Neural cell (in vitro differentiated cells): ENCODE data around the gene RGP1. TPM values are rescaled to one million over a fixed set of nuclear protein-coding genes. Genes with fewer than 3 reads are reported as not detected.

Experiments used
- H2AFZ ChIP-seq: fragments of 200-600, 300-800 bp; sonication (generic), shearing (Covaris generic); 2 replicates; pipeline ENCODE4 v1.6.0; 2014; ENCODE audit warnings: low read depth, mild to moderate bottlenecking, antibody characterized with exemption, low read length, moderate library complexity
- H3F3A ChIP-seq: fragments of 200-600 bp; shearing (Covaris generic); 2 replicates; pipeline ENCODE4 v1.6.1; 2016; ENCODE audit warnings: mild to moderate bottlenecking, moderate library complexity, mixed read lengths, antibody characterized with exemption, low read length; ENCODE audit not compliant: insufficient read depth, poor library complexity, severe bottlenecking
- H3K27ac ChIP-seq: fragments of 200-600, 300-800 bp; sonication (generic), shearing (Covaris generic); 2 replicates; pipeline ENCODE4 v1.5.1; 2014; ENCODE audit warnings: mild to moderate bottlenecking, low read length, moderate library complexity
- H3K27me3 ChIP-seq: fragments of 300-800, 200-600 bp; sonication (generic), shearing (Covaris generic); 2 replicates; pipeline ENCODE4 v1.6.0; 2014; ENCODE audit warnings: mild to moderate bottlenecking, low read depth, low read length, moderate library complexity; ENCODE audit not compliant: insufficient read depth
- H3K36me3 ChIP-seq: fragments of 300-800, 200-600 bp; sonication (generic), shearing (Covaris generic); 2 replicates; pipeline ENCODE4 v1.5.1; 2014; ENCODE audit warnings: mild to moderate bottlenecking, antibody characterized with exemption, low read length, moderate library complexity; ENCODE audit not compliant: insufficient read depth
- H3K4me2 ChIP-seq: fragments of 300-800, 200-600 bp; sonication (generic), shearing (Covaris generic); 2 replicates; pipeline ENCODE4 v1.6.0; 2014; ENCODE audit warnings: mild to moderate bottlenecking, low read length
- H3K4me3 ChIP-seq: fragments of 300-800, 200-600 bp; sonication (generic), shearing (Covaris generic); 2 replicates; pipeline ENCODE4 v1.5.1; 2014; ENCODE audit warnings: mild to moderate bottlenecking, low read length, moderate library complexity
- H3K79me2 ChIP-seq: fragments of 200-600 bp; shearing (Covaris generic); replicated peaks from 2 replicates; pipeline ENCODE4 v1.6.0; 2014; ENCODE audit warnings: mild to moderate bottlenecking, low read length, moderate library complexity; ENCODE audit not compliant: insufficient read depth
- H3K9ac ChIP-seq: fragments of 300-800, 200-600 bp; sonication (generic), shearing (Covaris generic); 2 replicates; pipeline ENCODE4 v1.6.1; 2016; ENCODE audit warnings: mild to moderate bottlenecking, low read length, mixed read lengths
- H3K9me2 ChIP-seq: fragments of 200-600 bp; shearing (Covaris generic); 2 replicates; pipeline ENCODE4 v1.6.1; 2016; ENCODE audit warnings: mild to moderate bottlenecking, low read length, mixed read lengths; ENCODE audit not compliant: insufficient read depth
- H3K9me3 ChIP-seq: fragments of 200-600, 300-800 bp; sonication (generic), shearing (Covaris generic); 2 replicates; pipeline ENCODE4 v1.6.1; 2016; ENCODE audit warnings: mild to moderate bottlenecking, mixed run types, low read length, moderate library complexity, mixed read lengths
- H4K20me1 ChIP-seq: fragments of 200-600 bp; shearing (Covaris generic); 2 replicates; pipeline ENCODE4 v1.6.1; 2016; ENCODE audit warnings: mild to moderate bottlenecking, mixed run types; ENCODE audit not compliant: insufficient read depth
- EP300 ChIP-seq: fragments of 450-650 bp; conservative IDR thresholded peaks from 2 replicates; pipeline ENCODE4 v1.6.1; 2014; ENCODE audit warnings: antibody characterized with exemption, mild to moderate bottlenecking, moderate library complexity; ENCODE audit not compliant: poor library complexity, severe bottlenecking
- EZH2 ChIP-seq: fragments of 200-600, 300-800 bp; shearing (Covaris generic), sonication (generic); IDR thresholded peaks from 2 replicates; pipeline ENCODE4 v1.6.1; 2014; ENCODE audit warnings: antibody characterized with exemption, low read length, borderline replicate concordance, mild to moderate bottlenecking; ENCODE audit not compliant: insufficient read depth, poor library complexity, severe bottlenecking
- MXI1 ChIP-seq: fragments of 450-650 bp; conservative IDR thresholded peaks from 2 replicates; pipeline ENCODE4 v1.6.1; 2014; ENCODE audit warnings: antibody characterized with exemption, mild to moderate bottlenecking; ENCODE audit not compliant: poor library complexity, severe bottlenecking
- POLR2AphosphoS5 ChIP-seq: IDR thresholded peaks from 2 replicates; pipeline ENCODE4 v1.6.1; 2012
- RAD21 ChIP-seq: fragments of 450-650 bp; conservative IDR thresholded peaks from 2 replicates; pipeline ENCODE4 v1.6.1; 2014; ENCODE audit warnings: antibody characterized with exemption, mild to moderate bottlenecking, moderate library complexity
- SMC3 ChIP-seq: fragments of 450-650 bp; conservative IDR thresholded peaks from 2 replicates; pipeline ENCODE4 v1.6.1; 2014; ENCODE audit warnings: antibody characterized with exemption, mild to moderate bottlenecking, moderate library complexity; ENCODE audit not compliant: poor library complexity
- TAF1 ChIP-seq: IDR thresholded peaks from 2 replicates; pipeline ENCODE4 v1.6.1; 2012; ENCODE audit warnings: low read depth
- polyA plus RNA-seq: library from polyadenylated mRNA; depleted of rRNA; stranded (reverse); fragments of >200 nt; gene quantifications from 2 replicates; pipeline ENCODE4 v1.2.3, GENCODE V29; 2014
- TF ChIP-seq, protein P1 (sequence below): IDR thresholded peaks from 2 replicates; pipeline ENCODE4 v1.6.1; 2012; ENCODE audit warnings: borderline replicate concordance
- TF ChIP-seq, protein P2 (sequence below): fragments of 450-650 bp; IDR thresholded peaks from 2 replicates; pipeline ENCODE4 v1.5.1; 2014; ENCODE audit warnings: antibody characterized with exemption, mild to moderate bottlenecking, moderate library complexity; ENCODE audit not compliant: poor library complexity, severe bottlenecking

RGP1 gene
- polyA plus RNA-seq, 1 donor from 2014 or later = 8.1 TPM

DNA sequence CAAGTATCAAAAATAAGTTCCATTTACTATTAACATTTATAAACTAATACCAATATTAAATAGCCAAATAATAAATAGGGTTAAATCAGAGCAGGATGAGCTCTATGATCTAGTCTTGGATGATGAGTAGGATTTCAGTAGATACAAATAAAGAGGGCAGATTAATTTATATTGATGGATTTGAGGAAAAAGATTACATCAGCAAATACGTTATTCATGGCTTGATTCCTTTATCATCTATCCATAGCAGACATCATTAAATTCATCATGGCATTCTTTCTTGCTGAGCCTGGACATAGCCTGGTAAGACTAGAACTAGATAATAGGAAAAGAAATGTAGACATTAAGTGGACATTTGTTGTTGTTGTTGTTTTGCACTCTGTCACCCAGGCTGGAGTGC, 18.4 kb downstream of the RGP1 start:
- Histone ChIP-seq H3K9me2 (no peaks in the 10 kb centered on the region), H4K20me1 (no peaks in the 10 kb centered on the region), H2AFZ (no peak overlapping the region), H3K79me2 (peaks cover 3% of the 10 kb centered on the region), H3F3A (no peaks in the 10 kb centered on the region), H3K27me3 (no peaks in the 10 kb centered on the region), H3K4me3 (no peak overlapping the region), H3K9ac (no peak overlapping the region), H3K36me3 (no peaks in the 10 kb centered on the region), H3K9me3 (no peaks in the 10 kb centered on the region), H3K4me2 (no peak overlapping the region), H3K27ac (no peak overlapping the region)
- TF ChIP-seq MXI1 = no peak
- no peak for TF ChIP-seq SMC3
- TF ChIP-seq RAD21 = no peak
- TF ChIP-seq, protein P1, sequence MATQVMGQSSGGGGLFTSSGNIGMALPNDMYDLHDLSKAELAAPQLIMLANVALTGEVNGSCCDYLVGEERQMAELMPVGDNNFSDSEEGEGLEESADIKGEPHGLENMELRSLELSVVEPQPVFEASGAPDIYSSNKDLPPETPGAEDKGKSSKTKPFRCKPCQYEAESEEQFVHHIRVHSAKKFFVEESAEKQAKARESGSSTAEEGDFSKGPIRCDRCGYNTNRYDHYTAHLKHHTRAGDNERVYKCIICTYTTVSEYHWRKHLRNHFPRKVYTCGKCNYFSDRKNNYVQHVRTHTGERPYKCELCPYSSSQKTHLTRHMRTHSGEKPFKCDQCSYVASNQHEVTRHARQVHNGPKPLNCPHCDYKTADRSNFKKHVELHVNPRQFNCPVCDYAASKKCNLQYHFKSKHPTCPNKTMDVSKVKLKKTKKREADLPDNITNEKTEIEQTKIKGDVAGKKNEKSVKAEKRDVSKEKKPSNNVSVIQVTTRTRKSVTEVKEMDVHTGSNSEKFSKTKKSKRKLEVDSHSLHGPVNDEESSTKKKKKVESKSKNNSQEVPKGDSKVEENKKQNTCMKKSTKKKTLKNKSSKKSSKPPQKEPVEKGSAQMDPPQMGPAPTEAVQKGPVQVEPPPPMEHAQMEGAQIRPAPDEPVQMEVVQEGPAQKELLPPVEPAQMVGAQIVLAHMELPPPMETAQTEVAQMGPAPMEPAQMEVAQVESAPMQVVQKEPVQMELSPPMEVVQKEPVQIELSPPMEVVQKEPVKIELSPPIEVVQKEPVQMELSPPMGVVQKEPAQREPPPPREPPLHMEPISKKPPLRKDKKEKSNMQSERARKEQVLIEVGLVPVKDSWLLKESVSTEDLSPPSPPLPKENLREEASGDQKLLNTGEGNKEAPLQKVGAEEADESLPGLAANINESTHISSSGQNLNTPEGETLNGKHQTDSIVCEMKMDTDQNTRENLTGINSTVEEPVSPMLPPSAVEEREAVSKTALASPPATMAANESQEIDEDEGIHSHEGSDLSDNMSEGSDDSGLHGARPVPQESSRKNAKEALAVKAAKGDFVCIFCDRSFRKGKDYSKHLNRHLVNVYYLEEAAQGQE = no peak
- no peak for TF ChIP-seq EP300
- TF ChIP-seq TAF1 = no peak
- TF ChIP-seq EZH2 = no peak
- TF ChIP-seq, protein P2, sequence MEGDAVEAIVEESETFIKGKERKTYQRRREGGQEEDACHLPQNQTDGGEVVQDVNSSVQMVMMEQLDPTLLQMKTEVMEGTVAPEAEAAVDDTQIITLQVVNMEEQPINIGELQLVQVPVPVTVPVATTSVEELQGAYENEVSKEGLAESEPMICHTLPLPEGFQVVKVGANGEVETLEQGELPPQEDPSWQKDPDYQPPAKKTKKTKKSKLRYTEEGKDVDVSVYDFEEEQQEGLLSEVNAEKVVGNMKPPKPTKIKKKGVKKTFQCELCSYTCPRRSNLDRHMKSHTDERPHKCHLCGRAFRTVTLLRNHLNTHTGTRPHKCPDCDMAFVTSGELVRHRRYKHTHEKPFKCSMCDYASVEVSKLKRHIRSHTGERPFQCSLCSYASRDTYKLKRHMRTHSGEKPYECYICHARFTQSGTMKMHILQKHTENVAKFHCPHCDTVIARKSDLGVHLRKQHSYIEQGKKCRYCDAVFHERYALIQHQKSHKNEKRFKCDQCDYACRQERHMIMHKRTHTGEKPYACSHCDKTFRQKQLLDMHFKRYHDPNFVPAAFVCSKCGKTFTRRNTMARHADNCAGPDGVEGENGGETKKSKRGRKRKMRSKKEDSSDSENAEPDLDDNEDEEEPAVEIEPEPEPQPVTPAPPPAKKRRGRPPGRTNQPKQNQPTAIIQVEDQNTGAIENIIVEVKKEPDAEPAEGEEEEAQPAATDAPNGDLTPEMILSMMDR = no peak
- no peak for TF ChIP-seq POLR2AphosphoS5

DNA sequence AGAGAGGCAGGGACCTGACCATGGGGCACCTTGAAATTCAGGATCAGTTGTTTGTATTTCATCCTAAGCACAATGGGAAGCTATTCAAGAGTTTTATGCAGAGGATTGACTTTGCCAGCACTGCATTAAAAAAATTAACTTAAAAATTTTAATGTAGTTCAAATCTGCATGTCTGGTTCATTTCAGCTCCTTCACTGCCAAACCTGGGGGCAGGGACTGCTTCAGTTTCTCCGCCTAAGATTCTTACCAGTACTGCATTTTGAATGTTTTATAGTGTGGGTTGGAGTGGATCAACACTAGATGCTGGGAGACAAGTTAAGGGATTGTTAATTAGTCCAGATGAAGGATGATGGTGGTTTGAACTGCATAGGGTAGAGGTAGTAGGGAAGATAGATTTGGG, 20.7 kb downstream of the RGP1 start:
- Histone ChIP-seq H3F3A (no peaks in the 10 kb centered on the region), H3K9me3 (no peaks in the 10 kb centered on the region), H3K9ac (no peak overlapping the region), H4K20me1 (no peaks in the 10 kb centered on the region), H3K9me2 (no peaks in the 10 kb centered on the region), H3K79me2 (peaks cover 3% of the 10 kb centered on the region), H3K27me3 (no peaks in the 10 kb centered on the region), H3K4me3 (no peak overlapping the region), H3K36me3 (no peaks in the 10 kb centered on the region), H3K4me2 (no peak overlapping the region), H2AFZ (no peak overlapping the region), H3K27ac (no peak overlapping the region)
- TF ChIP-seq EP300 (no peak), EZH2 (no peak), TAF1 (no peak)
- TF ChIP-seq, protein P2 = no peak
- TF ChIP-seq, protein P1 = no peak
